Coronary artery (tissue), 2 donors: ENCODE data around the gene SOX5.
A peak's percentile ranks its signal among the peaks of the same experiment; 100 is the strongest.

Source experiments
- DNase-seq: peaks from one replicate; pipeline ENCODE4 v3.0.0-alpha.2; 2017; ENCODE audit warnings: low spot score
- H3K27ac ChIP-seq, 2 donors: fragments of 200-600 bp; sonication (generic); one replicate each; pipeline ENCODE4 v1.5.1; 2016 to 2019
- H3K4me3 ChIP-seq: fragments of 200-600 bp; sonication (generic); 2 replicates; pipeline ENCODE4 v1.5.1; 2016; ENCODE audit warnings: mild to moderate bottlenecking, moderate library complexity
- CTCF ChIP-seq: fragments of 200-600 bp; sonication (generic); IDR thresholded peaks from one replicate; pipeline ENCODE4 v1.5.1; 2019; ENCODE audit warnings: antibody characterized with exemption

The SOX5 gene

GRCh38 chr12:23949348-23950209, at the start of gene SOX5:
Gene SOX5, minus strand, starts transcription at chr12:23949670. Its CDS starts 69 bp downstream, at chr12:23949601.
- peak; percentile 50 for TF ChIP-seq CTCF
- H3K27ac ChIP-seq = peak within 1 kb of the TSS in 1 of 2 donors; percentile 15
- no peak for DNase-seq
- H3K4me3 ChIP-seq = peak within 1 kb of the TSS; percentile 75

- Histone ChIP-seq H3K27ac (no peak overlapping the region), H3K4me3 (no peak overlapping the region)
- TF ChIP-seq CTCF = no peak
- no peak for DNase-seq
Measured at GRCh38 chr12:23987046-23987445, 37.6 kb upstream of the SOX5 start.

GRCh38 chr12:23980826-23981225, 31.4 kb upstream of the SOX5 start:
- Histone ChIP-seq H3K27ac (no peak overlapping the region), H3K4me3 (no peak overlapping the region)
- no peak for DNase-seq
- no peak for TF ChIP-seq CTCF

GRCh38 chr12:23964812-23965211, 15.3 kb upstream of the SOX5 start:
- Histone ChIP-seq H3K4me3 (no peak overlapping the region), H3K27ac (no peak overlapping the region)
- no peak for TF ChIP-seq CTCF
- DNase-seq = no peak

GRCh38 chr12:23959826-23960225, 10.4 kb upstream of the SOX5 start:
- no peak for DNase-seq
- TF ChIP-seq CTCF = no peak
- no peak overlapping the region for H3K27ac ChIP-seq
- no peak overlapping the region for H3K4me3 ChIP-seq

GRCh38 chr12:23954332-23954731, 4.9 kb upstream of the SOX5 start:
- TF ChIP-seq CTCF = no peak
- no peak for DNase-seq

GRCh38 chr12:23952071-23952470, 2.6 kb upstream of the SOX5 start:
- TF ChIP-seq CTCF = no peak
- no peak overlapping the region for H3K4me3 ChIP-seq
- H3K27ac ChIP-seq = no peak overlapping the region
- no peak for DNase-seq

More at GRCh38 chr12:23954332-23954731, 4.9 kb upstream of the SOX5 start:
- Histone ChIP-seq H3K4me3 (no peak overlapping the region), H3K27ac (no peak overlapping the region)
